ENCODE data around the gene NCOA7.

The NCOA7 gene

DNA sequence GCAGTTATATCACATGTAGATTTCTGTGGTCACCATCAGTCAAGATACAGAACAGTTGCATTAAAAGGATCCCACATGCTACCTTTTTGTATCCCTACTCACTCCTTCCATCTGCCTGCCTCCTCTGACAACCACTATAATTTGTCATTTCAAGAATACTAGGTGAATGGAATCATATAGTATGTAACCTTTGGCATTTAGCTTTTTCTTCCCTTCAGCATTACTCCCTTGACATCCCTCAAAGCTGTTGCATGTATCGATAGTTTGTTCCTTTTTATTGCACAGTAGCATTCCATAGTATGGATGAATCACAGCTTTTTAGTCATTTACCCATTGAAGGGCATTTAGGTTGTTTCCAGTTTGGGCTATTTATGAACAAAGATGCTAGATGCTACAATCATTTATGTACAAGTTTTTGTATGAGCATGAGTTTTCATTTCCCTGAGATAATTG lies 26.1 kb downstream of the NCOA7 start:
- no peak for DNase-seq

GRCh38 chr6:125818225-125818657 lies 27.5 kb downstream of the NCOA7 start:
- no peak for DNase-seq

DNA sequence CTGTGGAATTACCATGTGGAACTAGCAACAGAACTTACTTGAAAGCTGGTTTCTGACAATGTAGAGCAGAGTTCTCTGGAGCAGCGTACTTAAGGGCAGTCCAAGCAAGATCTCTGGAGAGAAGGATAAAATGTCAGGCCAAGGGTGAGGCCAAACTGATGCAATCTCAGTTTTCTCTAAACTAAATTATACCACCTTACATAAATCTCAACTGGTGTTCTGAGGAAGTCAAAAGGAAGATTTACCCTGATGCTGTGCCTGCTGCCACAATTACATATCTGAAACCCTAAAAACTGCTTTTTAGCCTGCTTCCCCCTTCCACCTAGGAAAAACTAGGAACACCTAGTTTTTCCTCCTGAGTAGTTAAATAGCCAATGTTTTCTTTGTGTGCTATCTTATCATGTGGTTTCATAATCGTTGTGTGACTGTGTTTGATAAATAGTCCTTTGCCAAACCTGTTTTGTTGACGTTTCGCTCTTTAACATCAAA lies 28.1 kb downstream of the NCOA7 start:
- DNase-seq = no peak

GRCh38 chr6:125819535-125820326 lies 29.0 kb downstream of the NCOA7 start:
- no peak for DNase-seq

DNA sequence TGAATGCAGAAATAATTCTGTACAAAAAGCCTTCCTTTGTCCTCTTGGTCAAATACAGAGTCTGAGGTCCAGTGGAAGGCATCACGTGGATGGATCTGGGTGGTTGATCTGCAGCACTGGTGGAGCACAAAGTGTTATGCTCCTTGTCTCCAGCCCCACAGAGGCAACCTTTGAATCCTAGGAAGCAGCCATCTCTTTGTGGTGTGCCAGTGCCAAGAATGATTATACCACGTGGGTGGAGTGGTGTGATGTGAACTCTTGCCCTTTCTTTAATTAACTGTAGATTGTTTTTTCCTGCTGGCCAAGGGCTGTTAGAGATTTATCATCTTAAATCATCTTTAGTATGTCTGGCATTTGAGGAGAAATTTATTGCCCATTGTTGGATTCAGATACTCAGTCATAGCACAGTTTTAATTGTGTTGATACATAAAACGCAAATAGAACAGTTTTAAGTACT lies 31.1 kb downstream of the NCOA7 start:
- DNase-seq = no peak

DNA sequence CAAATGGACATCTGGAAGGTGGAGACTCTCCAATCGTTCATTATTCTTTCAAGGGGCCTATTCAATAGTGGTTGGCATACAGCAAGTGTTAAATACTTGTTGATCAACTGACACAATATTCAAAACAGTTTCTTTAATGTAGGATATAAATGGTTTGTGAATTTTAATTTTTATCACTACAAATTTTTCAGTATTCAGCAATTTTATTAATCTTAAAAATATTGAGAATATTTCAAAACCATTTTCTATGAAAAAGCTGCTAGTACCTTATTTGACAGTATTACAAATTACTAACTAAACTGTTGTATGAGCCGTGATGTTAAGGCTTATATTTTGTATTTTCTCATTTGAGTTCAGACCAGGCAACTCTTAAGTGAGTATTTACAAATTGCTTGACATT lies 32.4 kb downstream of the NCOA7 start:
- no peak for DNase-seq

GRCh38 chr6:125824946-125825771 lies 34.4 kb downstream of the NCOA7 start:
- DNase-seq = no peak

GRCh38 chr6:125826695-125827463 lies 36.1 kb downstream of the NCOA7 start:
- no peak for DNase-seq

DNA sequence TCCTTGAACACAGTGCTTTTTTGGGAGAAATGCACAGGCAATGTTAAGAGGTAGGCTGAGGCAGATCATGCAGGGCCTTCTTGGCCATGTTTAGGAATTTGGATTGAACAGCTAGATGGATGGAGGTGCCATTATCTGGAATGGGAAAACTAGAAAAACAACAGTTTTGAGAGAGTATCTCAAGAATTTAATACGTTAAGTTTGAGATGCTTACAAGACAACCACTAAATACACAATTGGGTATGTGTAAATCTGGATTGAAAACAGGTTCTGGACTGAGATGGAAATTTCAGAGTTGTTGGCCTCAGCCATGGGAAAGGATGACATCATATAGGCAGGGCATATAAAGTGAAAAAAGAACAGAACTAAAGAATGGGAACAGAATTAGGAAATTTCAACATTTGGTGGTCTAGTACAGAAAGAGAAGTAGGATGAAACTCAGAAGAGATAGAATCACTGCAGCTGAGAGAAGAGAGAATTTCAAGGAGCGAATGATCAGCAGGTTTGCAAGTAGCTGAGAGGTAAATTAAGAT lies 37.1 kb downstream of the NCOA7 start:
- no peak for DNase-seq

- no peak for DNase-seq
Measured at GRCh38 chr6:125828476-125829039, 37.8 kb downstream of the NCOA7 start.

GRCh38 chr6:125829433-125829832 lies 38.7 kb downstream of the NCOA7 start:
- no peak for DNase-seq

DNA sequence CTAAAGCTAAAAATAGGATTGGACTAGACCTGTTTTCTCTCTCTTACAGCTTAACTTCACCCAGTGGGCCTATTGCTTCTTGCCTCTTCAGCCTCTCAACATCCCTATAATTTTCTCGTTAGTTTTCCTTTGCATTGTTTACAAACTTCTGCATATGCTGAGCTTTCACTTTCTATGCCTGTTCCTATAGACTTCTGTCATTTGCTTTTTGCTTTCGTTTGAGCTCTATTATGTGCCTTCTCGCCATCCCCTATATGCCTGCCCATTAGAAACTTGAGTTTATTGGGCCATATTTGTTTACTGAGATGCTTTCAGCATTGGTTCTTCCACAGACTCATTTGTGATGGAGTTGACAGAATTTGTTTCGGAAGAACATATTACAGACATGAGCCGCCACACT lies 40.9 kb downstream of the NCOA7 start:
- DNase-seq = no peak

- no peak for DNase-seq
Measured at GRCh38 chr6:125832391-125833117, 41.8 kb downstream of the NCOA7 start.

DNA sequence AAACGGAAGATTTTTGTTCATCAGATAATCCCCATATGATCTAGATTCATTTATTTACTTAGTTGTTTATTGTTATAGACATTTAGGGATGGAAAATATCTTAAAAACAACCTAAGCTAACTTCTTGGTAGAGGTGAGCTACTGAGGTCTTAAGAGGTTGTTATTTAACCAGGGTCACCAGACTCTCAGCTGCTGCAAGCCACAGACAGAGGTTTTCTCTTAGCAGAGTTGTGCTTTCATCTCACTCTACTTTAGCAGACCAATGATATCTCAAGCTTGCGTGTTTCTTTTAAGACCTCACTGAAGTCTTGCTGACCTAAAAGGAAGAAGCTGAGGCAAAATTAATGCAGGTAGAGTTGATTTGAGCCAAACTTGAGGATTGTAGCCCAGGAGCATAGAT lies 43.6 kb downstream of the NCOA7 start:
- no peak for DNase-seq

DNA sequence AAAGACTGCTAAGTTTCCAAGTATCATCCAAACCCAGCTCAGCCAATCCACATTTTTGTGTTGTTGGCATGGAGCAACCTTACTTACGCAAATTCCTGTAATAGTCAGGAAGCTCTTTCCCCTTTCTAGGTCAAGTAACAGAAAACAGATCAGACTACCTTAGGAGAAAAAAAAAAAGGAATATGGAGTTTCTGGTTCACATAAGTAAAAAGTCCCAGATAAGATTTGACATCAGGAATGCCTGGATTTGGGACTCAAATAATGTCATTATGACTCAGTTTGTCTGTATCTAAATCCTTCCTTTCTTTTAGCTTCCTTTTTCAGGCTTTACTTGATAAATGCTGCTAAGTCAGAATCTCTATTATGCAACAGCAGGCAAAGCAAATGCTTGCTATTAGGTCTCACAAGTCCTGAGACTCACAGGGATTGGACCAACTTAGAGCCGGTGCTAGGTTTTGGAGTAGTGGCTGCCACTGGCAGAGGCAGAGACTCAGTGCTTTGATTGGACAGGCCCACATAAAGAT lies 44.5 kb downstream of the NCOA7 start:
- no peak for DNase-seq

DNA sequence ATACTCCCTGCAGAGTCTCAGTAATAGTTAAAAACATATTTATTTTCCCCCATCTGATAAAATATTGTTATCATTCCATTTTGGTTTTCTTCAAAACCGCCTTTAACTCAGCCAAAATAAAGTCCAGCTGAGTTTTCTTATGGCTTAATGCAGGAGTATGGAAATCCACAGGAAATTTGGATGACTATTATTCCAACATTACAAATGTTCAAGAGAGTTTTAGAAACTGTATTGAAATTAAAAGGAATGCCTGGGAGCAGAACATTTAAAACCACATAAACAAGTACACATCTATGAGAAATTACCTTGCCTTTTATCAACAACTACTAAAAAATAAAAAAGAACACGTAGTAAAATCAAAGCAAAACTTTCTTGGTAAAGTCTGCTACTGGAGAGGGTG lies 45.7 kb downstream of the NCOA7 start:
- no peak for DNase-seq

DNA sequence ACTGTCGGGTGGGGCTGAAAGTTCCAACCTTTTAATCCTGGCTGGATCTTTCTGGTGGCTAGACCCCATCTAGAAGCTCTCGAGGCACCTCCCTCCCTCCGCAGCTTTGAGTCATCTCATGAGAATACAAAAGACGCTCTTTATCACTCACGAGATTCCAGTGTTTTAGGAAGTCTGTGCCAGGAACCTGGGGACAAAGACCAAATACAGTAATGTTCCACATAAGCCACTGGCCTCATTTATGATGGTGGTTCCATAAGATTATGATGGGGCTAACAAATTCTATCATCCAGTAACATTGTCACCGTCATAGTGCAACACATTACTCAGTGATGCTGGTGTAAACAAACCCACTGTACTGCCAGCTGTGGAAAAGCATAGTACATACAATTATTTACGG lies 48.7 kb downstream of the NCOA7 start:
- DNase-seq = no peak

DNA sequence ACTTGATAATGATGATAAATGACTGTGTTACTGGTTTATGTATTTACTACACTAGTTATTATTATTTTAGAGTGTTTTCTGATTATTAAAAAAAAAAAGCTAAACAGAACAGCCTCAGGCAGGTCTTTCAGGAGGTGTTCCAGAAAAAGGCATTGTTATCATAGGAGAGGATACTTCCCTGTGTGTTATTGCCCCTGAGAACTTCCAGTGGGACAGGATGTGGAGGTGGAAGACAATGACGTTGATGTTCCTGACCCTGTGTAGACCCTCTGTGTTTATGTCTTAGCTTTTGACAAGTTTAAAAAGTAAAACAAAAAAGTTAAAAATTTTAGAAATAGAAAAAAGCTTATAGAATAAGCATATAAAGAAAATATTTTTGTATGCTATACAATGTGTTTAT lies 49.1 kb downstream of the NCOA7 start:
- no peak for DNase-seq

GRCh38 chr6:125841356-125842090 lies 50.8 kb downstream of the NCOA7 start:
- DNase-seq = no peak

- no peak for DNase-seq
Measured at GRCh38 chr6:125842091-125842626, 51.4 kb downstream of the NCOA7 start.
